NCI-H82 (cell line): ENCODE measurements around the gene IQSEC1.
A peak's percentile ranks its signal among the peaks of the same experiment; 100 is the strongest.

Experiments
- DNase-seq: peaks from one replicate; lab custom pipeline; 2025; lab: John Stamatoyannopoulos, UW

IQSEC1 gene

DNA sequence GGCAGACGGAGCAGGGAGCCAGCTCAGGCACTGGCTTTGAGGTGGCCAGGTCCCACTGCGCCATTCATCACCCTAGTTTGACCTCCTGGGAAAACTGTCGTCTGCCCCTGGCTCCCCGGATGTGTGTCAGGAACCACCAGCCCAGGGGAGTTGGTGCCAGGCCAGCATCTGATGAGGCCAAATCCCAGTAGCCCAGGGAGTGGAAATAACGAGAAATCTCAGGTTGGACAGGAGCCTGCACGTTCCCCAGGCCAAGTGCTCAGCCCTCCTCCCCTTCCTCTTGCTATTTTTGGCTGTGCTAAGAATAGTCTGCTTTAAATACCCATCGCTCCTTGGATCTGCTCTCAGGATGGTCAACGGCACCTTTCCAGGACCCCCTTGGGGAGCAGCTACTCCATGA, 138.8 kb downstream of the IQSEC1 start:
- DNase-seq = no peak

- no peak for DNase-seq
Observed at GRCh38 chr3:12933901-12934300, 139.3 kb downstream of the IQSEC1 start.

- DNase-seq = no peak
Observed at GRCh38 chr3:12932754-12933153, 140.5 kb downstream of the IQSEC1 start.

- no peak for DNase-seq
Observed at GRCh38 chr3:12932347-12932746, 140.9 kb downstream of the IQSEC1 start.

DNA sequence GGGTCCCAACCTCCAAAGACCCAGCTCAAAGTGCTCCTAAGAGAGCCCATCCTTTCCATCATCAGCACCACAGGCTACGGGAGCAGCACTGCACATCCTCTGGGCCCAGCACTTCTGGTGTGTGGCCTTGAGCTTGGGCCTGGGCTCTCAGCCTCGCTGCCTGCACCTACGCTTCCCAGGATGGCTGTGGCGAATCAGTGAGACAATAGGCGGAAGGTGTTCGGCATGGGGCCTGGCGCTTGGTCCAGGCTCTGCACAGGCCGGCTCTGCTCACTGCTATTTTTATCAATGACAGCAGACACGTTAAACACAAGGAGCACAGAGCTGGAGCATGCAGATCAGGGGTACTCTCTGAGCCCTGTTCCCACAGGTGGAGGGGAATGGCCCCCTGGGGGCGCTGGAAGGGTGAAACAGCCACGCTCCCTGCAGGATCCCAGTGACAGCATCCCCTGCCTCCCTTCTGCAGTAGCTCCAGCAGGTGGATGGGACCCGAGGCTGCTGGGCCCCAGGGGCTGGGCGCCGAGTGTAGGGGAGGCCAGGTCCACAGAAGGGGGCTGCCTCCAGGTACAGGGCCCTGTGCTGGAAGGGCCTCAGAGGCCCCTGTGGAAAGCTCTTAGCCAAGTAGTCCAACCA, 141.8 kb downstream of the IQSEC1 start:
- DNase-seq = no peak

DNA sequence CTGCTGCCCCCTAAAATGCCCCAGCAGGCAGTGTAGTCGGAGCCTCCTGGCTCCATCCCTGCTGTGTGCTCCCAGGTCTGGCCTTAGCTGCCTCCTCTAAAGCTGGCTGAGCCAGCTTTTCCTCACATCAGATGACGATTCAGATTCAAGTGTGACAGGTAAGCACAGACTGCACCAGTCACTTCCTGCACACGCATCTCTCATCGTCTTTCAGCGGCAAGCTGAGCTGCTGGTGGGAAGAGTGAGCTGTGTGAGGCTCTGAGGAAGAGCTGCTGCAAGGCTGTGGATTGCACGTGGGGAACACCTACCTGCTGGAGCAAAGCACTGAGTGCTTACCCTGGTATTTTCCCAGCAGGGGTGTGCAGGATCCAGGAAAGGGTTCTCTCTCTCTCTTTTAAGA, 143.4 kb downstream of the IQSEC1 start:
- DNase-seq = no peak

DNA sequence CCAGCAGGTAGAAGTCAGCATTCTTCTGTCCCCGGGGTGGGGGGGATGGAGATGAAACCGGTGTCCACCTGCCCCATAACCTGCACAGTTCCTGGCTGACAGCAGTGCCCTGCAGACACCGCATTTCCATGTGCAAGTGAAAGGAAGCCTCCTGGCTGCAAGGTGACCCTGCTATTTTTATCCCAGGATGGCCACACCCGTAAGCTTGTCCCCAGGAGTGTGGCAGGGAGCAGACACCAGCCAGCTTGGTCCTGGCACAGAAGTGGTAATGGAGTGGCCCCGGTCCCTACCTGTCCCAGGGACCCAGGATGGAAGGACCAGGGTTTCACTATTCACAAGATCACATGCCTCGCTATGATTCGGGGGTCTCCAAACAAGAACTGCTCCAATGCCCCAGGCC, 146.6 kb downstream of the IQSEC1 start:
- DNase-seq = no peak

- no peak for DNase-seq
Observed at GRCh38 chr3:12925648-12926047, 147.6 kb downstream of the IQSEC1 start.

DNA sequence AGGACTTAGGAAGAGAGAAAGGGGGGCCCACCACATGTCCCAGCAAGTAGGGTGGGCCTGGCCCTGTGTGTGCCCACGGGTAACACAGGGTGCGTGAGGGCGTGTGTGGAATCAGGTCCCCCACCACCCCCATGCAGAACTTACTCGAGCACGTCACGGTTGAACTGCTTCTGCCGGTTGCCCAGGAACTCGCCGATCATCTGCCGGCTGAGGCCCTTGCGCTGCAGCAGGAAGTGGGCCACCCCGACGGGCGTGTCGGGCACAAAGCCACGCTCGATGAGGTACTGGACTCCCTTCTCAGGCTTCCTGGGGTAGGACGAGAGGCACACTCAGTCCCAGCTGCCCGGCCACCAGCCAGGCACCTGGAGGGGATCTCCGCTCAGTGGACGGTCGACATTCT, 148.8 kb downstream of the IQSEC1 start:
- DNase-seq = no peak

- DNase-seq = no peak
Observed at GRCh38 chr3:12922881-12923431, 150.3 kb downstream of the IQSEC1 start.

- DNase-seq = peak; percentile 53
Observed at GRCh38 chr3:12922306-12922705, 150.9 kb downstream of the IQSEC1 start.

DNA sequence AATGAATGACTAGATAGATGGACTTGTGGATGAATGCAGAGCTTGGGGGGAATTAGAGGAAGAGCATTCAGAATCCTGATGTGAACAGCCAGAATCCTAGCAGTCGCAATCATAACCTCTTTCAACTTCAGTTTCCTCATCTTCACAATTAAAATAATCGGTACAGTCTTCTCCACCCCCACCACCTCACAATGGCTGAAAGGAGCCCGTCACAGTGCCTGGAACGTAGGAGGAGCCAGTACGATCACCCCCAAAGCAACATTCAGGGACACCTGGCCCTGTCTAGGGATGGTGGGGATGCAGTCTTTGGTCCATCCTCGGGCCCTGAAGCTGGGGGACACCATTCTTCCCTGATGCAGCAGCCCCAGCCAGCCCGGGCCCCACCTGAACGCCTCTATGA, 151.5 kb downstream of the IQSEC1 start:
- no peak for DNase-seq

- no peak for DNase-seq
Observed at GRCh38 chr3:12920967-12921366, 152.3 kb downstream of the IQSEC1 start.

GRCh38 chr3:12919205-12919604, 154.0 kb downstream of the IQSEC1 start:
- no peak for DNase-seq

DNA sequence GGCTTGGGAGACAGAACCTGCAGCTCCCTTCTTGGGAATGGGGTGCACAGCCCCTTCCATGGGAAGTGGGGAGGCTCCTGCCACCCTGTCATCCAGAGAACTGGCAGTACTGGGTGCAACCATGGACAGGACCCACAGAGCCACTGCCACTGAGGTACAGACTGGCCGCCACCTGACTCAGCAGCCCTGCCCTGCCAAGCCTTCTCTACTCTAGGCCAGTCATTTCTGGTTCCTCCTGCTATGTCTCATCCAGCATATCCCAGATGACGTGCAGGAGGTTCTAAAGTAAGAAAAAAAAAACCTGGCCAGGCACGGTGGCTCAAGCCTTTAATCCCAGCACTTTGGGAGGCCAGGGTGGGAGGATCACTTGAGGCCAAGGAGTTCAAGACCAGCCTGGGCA, 155.0 kb downstream of the IQSEC1 start:
- DNase-seq = no peak

GRCh38 chr3:12916159-12916558, 157.1 kb downstream of the IQSEC1 start:
- no peak for DNase-seq

GRCh38 chr3:12914088-12914487, 159.1 kb downstream of the IQSEC1 start:
- DNase-seq = no peak

- DNase-seq = no peak
Observed at GRCh38 chr3:12911881-12912415, 161.3 kb downstream of the IQSEC1 start.

DNA sequence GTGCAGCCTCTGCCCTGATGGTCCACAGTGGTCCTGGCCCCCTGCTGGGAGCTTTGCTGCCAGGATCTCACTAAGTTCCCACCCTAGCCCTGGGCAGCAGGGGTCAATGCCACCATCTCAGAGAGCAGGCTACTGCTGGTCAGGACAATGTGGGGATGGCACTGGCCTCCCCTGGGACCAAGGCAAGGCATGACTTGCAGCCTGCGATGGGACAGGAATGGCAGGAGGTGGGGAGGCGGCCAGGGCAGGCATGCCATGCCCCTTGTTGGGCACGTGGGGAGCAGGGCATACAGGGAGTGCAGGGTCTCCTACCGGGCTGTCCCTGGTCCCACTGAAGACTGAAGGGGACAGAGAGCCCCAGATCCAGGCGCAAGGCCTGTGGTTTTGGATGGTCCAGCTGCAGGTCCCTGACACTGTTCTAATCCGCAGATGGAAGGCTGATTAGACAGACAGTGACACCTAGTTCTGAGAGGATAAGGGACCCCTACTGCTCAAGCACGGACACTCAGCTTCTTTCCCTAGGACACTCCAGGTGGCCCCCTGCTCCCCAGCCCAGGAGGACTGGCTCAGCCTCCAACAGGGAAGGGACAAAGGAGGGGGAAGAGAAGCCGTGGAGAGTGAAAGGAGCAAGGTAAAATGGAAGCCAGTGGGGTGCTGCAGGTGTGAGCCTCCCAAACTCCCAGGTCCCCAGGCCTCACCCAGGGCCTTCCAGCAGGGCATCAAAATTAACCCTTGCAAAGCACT, 162.7 kb downstream of the IQSEC1 start:
- DNase-seq = no peak

- DNase-seq = no peak
Observed at GRCh38 chr3:12909710-12910109, 163.5 kb downstream of the IQSEC1 start.

DNA sequence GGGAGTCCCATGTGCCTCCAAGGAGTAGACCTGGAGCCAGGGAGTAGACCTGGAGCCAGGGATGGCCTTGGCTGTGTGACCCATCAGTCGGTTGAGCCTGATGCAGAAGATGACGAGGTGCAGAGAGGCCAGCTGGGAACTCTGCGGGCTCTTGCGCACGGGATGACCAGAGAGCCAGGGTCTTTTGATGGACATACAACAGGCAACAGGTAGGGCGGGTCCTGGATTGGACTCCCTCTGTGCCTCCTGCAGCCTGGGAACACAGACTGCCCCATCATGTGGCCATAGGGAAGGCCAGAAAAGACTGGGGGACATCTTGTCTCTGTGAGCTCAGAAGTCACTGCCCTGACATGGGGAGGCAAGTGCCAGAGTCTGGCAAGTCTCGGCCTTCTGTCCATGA, 164.4 kb downstream of the IQSEC1 start:
- DNase-seq = no peak

DNA sequence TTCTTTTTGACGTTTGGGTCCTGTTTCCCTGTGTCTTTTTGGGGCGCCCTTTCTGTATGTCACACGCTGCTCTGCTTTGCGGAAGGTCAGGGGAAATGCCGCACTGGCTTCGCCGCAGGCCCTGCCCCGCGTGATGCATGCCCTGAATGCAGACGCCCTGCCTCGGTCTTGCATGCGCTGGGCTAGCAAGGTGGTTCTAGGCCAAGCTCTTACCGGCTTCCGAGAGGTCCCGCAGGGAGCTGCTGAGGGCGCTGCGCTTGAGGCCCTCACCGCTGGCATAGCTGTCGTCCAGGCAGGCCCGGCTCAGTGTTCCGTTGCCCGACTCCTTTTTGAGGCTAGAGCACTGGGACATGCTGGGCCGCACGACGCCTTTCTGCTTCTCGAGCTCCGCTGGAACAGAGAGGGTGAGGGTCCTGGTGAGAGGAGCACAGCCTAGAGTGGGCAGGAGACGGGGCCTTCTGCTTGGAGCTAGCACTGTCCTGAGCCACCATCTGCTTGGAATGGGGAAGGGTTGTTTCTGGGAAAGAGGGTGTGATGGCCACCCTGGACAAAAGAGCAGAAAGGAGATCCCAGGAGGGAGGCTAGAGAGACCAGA, 165.0 kb downstream of the IQSEC1 start:
- DNase-seq = no peak

DNA sequence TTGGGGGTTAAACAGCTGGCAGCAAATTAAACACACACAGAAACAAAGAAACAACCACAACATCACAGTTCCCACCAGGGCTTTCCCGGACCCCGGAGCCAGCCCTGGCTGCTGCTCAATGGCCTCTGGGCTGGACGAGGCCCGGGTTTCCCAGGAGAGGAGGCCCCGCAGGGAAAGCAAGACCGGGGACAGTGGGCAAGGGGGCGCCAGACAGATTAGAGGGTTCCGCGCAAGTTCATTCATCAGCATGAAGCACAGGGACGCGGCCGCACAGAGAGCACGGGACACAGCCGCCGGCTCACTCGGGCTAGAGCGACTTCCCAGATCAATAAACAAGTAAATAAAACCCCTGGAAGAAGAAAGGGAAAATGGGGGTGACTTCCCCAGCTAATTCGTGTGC, 165.5 kb downstream of the IQSEC1 start:
- DNase-seq = no peak
